Measurements from ENCODE around the gene ACTRT3. TPM values are rescaled to one million over a fixed set of nuclear protein-coding genes. Genes with fewer than 3 reads are reported as not detected.

Gene ACTRT3
- total RNA-seq, 1 experiment from 2014 or later = 2.3 TPM

- intact Hi-C loops (cut with micrococcal nuclease; ENCODE audit: unreplicated experiment) = no loop called here
- no peak for DNase-seq (ENCODE audit: low spot score)
- Histone ChIP-seq H3K36me3 (ENCODE audit: insufficient read depth, low read length, poor library complexity, severe bottlenecking) (no peaks in the 10 kb centered on the region), H3K4me3 (ENCODE audit: low read depth, low read length, poor library complexity, severe bottlenecking) (no peak overlapping the region), H3K27me3 (replicated peaks; ENCODE audit: insufficient read depth, low read depth, low read length, poor library complexity) (peaks cover 68% of the 10 kb centered on the region), H3K9me3 (ENCODE audit: low read depth, low read length, poor library complexity, severe bottlenecking) (no peaks in the 10 kb centered on the region), H3K27ac (ENCODE audit: low read depth, low read length, poor library complexity, severe bottlenecking) (no peak overlapping the region), H3K4me1 (ENCODE audit: insufficient read depth, low read length, poor library complexity, severe bottlenecking) (no peaks in the 10 kb centered on the region)
- BruUV-seq (replicated peaks) = no TSS peak
- POLR2A ChIA-PET (ENCODE audit: low non-redundant PET) = no interaction called here
- CTCF ChIA-PET = no interaction called here
- no peak for TF ChIP-seq EZH2 (IDR thresholded peaks at IDR 0.05; ENCODE audit: borderline replicate concordance, low read depth, low read length, poor library complexity, severe bottlenecking)
Measured at GRCh38 chr3:169750665-169751064, 18.7 kb downstream of the ACTRT3 start.

GRCh38 chr3:169748670-169749069, 20.7 kb downstream of the ACTRT3 start:
- no peak for TF ChIP-seq CTCF (conservative IDR thresholded peaks at IDR 0.05; ENCODE audit: low read depth, low read length)
- no TSS peak for BruUV-seq (replicated peaks)
- H3K27me3 ChIP-seq (replicated peaks; ENCODE audit: insufficient read depth, low read depth, low read length, poor library complexity) = peaks cover 65% of the 10 kb centered on the region
- DNase-seq (ENCODE audit: low spot score) = no peak
- intact Hi-C loops (cut with micrococcal nuclease; ENCODE audit: unreplicated experiment) = no loop called here
- H3K36me3 ChIP-seq (ENCODE audit: insufficient read depth, low read length, poor library complexity, severe bottlenecking) = no peaks in the 10 kb centered on the region
- H3K27ac ChIP-seq (ENCODE audit: low read depth, low read length, poor library complexity, severe bottlenecking) = no peak overlapping the region
- no peaks in the 10 kb centered on the region for H3K4me1 ChIP-seq (ENCODE audit: insufficient read depth, low read length, poor library complexity, severe bottlenecking)
- H3K9me3 ChIP-seq (ENCODE audit: low read depth, low read length, poor library complexity, severe bottlenecking) = no peaks in the 10 kb centered on the region
- POLR2A ChIA-PET (ENCODE audit: low non-redundant PET) = no interaction called here
- H3K4me3 ChIP-seq (ENCODE audit: low read depth, low read length, poor library complexity, severe bottlenecking) = no peak overlapping the region
- CTCF ChIA-PET = no interaction called here

GRCh38 chr3:169746924-169747323, 22.4 kb downstream of the ACTRT3 start:
- H3K4me3 ChIP-seq (ENCODE audit: low read depth, low read length, poor library complexity, severe bottlenecking) = no peak overlapping the region
- no TSS peak for BruUV-seq (replicated peaks)
- no peaks in the 10 kb centered on the region for H3K9me3 ChIP-seq (ENCODE audit: low read depth, low read length, poor library complexity, severe bottlenecking)
- H3K4me1 ChIP-seq (ENCODE audit: insufficient read depth, low read length, poor library complexity, severe bottlenecking) = no peaks in the 10 kb centered on the region
- no peak for DNase-seq (ENCODE audit: low spot score)
- no peaks in the 10 kb centered on the region for H3K36me3 ChIP-seq (ENCODE audit: insufficient read depth, low read length, poor library complexity, severe bottlenecking)
- intact Hi-C loops (cut with micrococcal nuclease; ENCODE audit: unreplicated experiment) = no loop called here
- H3K27ac ChIP-seq (ENCODE audit: low read depth, low read length, poor library complexity, severe bottlenecking) = no peak overlapping the region
- TF ChIP-seq EZH2 (IDR thresholded peaks at IDR 0.05; ENCODE audit: borderline replicate concordance, low read depth, low read length, poor library complexity, severe bottlenecking) = no peak
- ChIA-PET CTCF (no interaction called here), POLR2A (ENCODE audit: low non-redundant PET) (no interaction called here)
- H3K27me3 ChIP-seq (replicated peaks; ENCODE audit: insufficient read depth, low read depth, low read length, poor library complexity) = peaks cover 51% of the 10 kb centered on the region

- ChIA-PET POLR2A (ENCODE audit: low non-redundant PET) (interaction anchor here (0.6 kb wide), 1 partner anchor 1716 kb away, joined by 3 read pairs; no protein-coding TSS in a partner anchor), CTCF (interaction anchor here (0.7 to 1.0 kb wide), 2 partner anchors 505 to 880 kb away, joined by 3 to 4 read pairs; no protein-coding TSS in a partner anchor)
- intact Hi-C loops (cut with micrococcal nuclease; ENCODE audit: unreplicated experiment) = loop anchor here (5.0 kb wide), 3 partner anchors 597 to 877 kb away; no protein-coding TSS in a partner anchor
- no peaks in the 10 kb centered on the region for H3K36me3 ChIP-seq (ENCODE audit: insufficient read depth, low read length, poor library complexity, severe bottlenecking)
- BruUV-seq (replicated peaks) = no TSS peak
- H3K27ac ChIP-seq (ENCODE audit: low read depth, low read length, poor library complexity, severe bottlenecking) = no peak overlapping the region
- no peak overlapping the region for H3K4me3 ChIP-seq (ENCODE audit: low read depth, low read length, poor library complexity, severe bottlenecking)
- H3K4me1 ChIP-seq (ENCODE audit: insufficient read depth, low read length, poor library complexity, severe bottlenecking) = no peaks in the 10 kb centered on the region
- peaks cover 35% of the 10 kb centered on the region for H3K27me3 ChIP-seq (replicated peaks; ENCODE audit: insufficient read depth, low read depth, low read length, poor library complexity)
- peak; percentile 14 for DNase-seq (ENCODE audit: low spot score)
- no peaks in the 10 kb centered on the region for H3K9me3 ChIP-seq (ENCODE audit: low read depth, low read length, poor library complexity, severe bottlenecking)
- peak; percentile 50 for TF ChIP-seq CTCF (conservative IDR thresholded peaks at IDR 0.05; ENCODE audit: low read depth, low read length)
- no peak for TF ChIP-seq EZH2 (IDR thresholded peaks at IDR 0.05; ENCODE audit: borderline replicate concordance, low read depth, low read length, poor library complexity, severe bottlenecking)
Measured at GRCh38 chr3:169744366-169745054, 24.9 kb downstream of the ACTRT3 start.

Measured in A673 (cell line).